GM21515 (cell line): ENCODE results near the gene MINDY4.

Experiments used
- ATAC-seq: cut with Tn5 transposase; IDR thresholded peaks from one replicate; pipeline ENCODE4 v1.9.1; 2021; ENCODE audit not compliant: unreplicated experiment

MINDY4 gene

GRCh38 chr7:30896783-30897637, 125.8 kb downstream of the MINDY4 start:
- no peak for ATAC-seq

- ATAC-seq, result no peak
These were observed 126.6 kb downstream of the MINDY4 start for GRCh38 chr7:30897770-30898169.

GRCh38 chr7:30898411-30898810, 127.2 kb downstream of the MINDY4 start:
- ATAC-seq, result no peak

- no peak for ATAC-seq
These were observed 127.8 kb downstream of the MINDY4 start for GRCh38 chr7:30899066-30899465.

- ATAC-seq, result no peak
These were observed 128.4 kb downstream of the MINDY4 start for GRCh38 chr7:30899630-30900029.

GRCh38 chr7:30900053-30900452, 128.8 kb downstream of the MINDY4 start:
- ATAC-seq, result no peak

GRCh38 chr7:30900803-30901362, 129.7 kb downstream of the MINDY4 start:
- no peak for ATAC-seq

GRCh38 chr7:30901856-30902255, 130.6 kb downstream of the MINDY4 start:
- no peak for ATAC-seq

GRCh38 chr7:30902466-30902865, 131.2 kb downstream of the MINDY4 start:
- no peak for ATAC-seq

- no peak for ATAC-seq
These were observed 131.9 kb downstream of the MINDY4 start for GRCh38 chr7:30903146-30903545.

GRCh38 chr7:30904561-30904960, 133.3 kb downstream of the MINDY4 start:
- ATAC-seq, result no peak

GRCh38 chr7:30905078-30906012, 134.1 kb downstream of the MINDY4 start:
- ATAC-seq, result no peak

GRCh38 chr7:30906014-30906413, 134.8 kb downstream of the MINDY4 start:
- ATAC-seq, result no peak

GRCh38 chr7:30906515-30907240, 135.5 kb downstream of the MINDY4 start:
- ATAC-seq, result no peak

- no peak for ATAC-seq
These were observed 136.5 kb downstream of the MINDY4 start for GRCh38 chr7:30907527-30908267.

- no peak for ATAC-seq
These were observed 137.5 kb downstream of the MINDY4 start for GRCh38 chr7:30908681-30909080.

GRCh38 chr7:30909431-30909830, 138.2 kb downstream of the MINDY4 start:
- no peak for ATAC-seq

- ATAC-seq, result no peak
These were observed 139.3 kb downstream of the MINDY4 start for GRCh38 chr7:30910411-30911073.

- ATAC-seq, result no peak
These were observed 139.9 kb downstream of the MINDY4 start for GRCh38 chr7:30911133-30911532.

- no peak for ATAC-seq
These were observed 140.3 kb downstream of the MINDY4 start, which contains the start of gene AQP1 for GRCh38 chr7:30911561-30911969. TSS of gene AQP1 (plus strand) at chr7:30911853. CDS start at chr7:30911910, 57 bp downstream.
